WTC11 (cell line): ENCODE data around the gene KAT8. TPM values are rescaled to one million over a fixed set of nuclear protein-coding genes. Genes with fewer than 3 reads are reported as not detected.

Source experiments
- ATAC-seq: fragments of 200-7000 bp; cut with Tn5 transposase; 2 replicates; pipeline ENCODE4 v1.10.0; 2021; ENCODE audit warnings: mild to moderate bottlenecking, moderate library complexity
- CTCF ChIA-PET: fragments of 300-600 bp; sonication (Branson Sonifier 250); formaldehyde crosslinking; loops from one replicate; lab custom pipeline; 2021; ENCODE audit warnings: antibody characterized with exemption; lab: Charles Lee
- POLR2A ChIA-PET: fragments of 350-600 bp; sonication (Branson Sonifier 250); formaldehyde crosslinking; loops from one replicate; lab custom pipeline; 2021; ENCODE audit warnings: antibody characterized with exemption; lab: Charles Lee
- DNase-seq: peaks from one replicate; pipeline ENCODE4 v3.0.0; 2021; ENCODE audit warnings: low spot score
- H3K27ac Mint-ChIP-seq: 2 replicates; pipeline ENCODE4 v1.8.0; 2021; ENCODE audit warnings: mixed read lengths
- H3K27me3 Mint-ChIP-seq: 2 replicates; pipeline ENCODE4 v1.8.0; 2021; ENCODE audit warnings: low read depth, mild to moderate bottlenecking, moderate library complexity, mixed read lengths
- H3K36me3 Mint-ChIP-seq: 2 replicates; pipeline ENCODE4 v1.8.0; 2021; ENCODE audit warnings: mixed read lengths
- H3K4me1 Mint-ChIP-seq: 2 replicates; pipeline ENCODE4 v1.8.0; 2022; ENCODE audit warnings: mixed read lengths
- H3K4me3 Mint-ChIP-seq: 2 replicates; pipeline ENCODE4 v1.8.0; 2021; ENCODE audit warnings: mild to moderate bottlenecking, moderate library complexity, mixed read lengths
- H3K9me3 Mint-ChIP-seq: 2 replicates; pipeline ENCODE4 v1.8.0; 2021; ENCODE audit warnings: mixed read lengths
- ATF1 ChIP-seq: sonication (generic); formaldehyde crosslinking; IDR thresholded peaks from 2 replicates; pipeline ENCODE4 v1.8.1; 2023; ENCODE audit warnings: mild to moderate bottlenecking, moderate library complexity, missing genetic modification reagents
- CREB1 ChIP-seq: sonication (generic); formaldehyde crosslinking; IDR thresholded peaks from 2 replicates; pipeline ENCODE4 v1.8.0; 2023; ENCODE audit warnings: mild to moderate bottlenecking, missing genetic modification reagents
- ESRRA ChIP-seq: sonication (generic); formaldehyde crosslinking; IDR thresholded peaks from 2 replicates; pipeline ENCODE4 v1.8.1; 2022; ENCODE audit warnings: mild to moderate bottlenecking, missing genetic modification reagents, borderline replicate concordance
- FOXK1 ChIP-seq: sonication (generic); formaldehyde crosslinking; IDR thresholded peaks from 2 replicates; pipeline ENCODE4 v1.8.0; 2022; ENCODE audit warnings: mild to moderate bottlenecking, moderate library complexity, missing genetic modification reagents
- FOXP1 ChIP-seq: sonication (generic); formaldehyde crosslinking; IDR thresholded peaks from 2 replicates; pipeline ENCODE4 v1.8.0; 2022; ENCODE audit warnings: missing genetic modification reagents, mild to moderate bottlenecking, moderate library complexity, borderline replicate concordance
- MXD4 ChIP-seq: fragments of 250-450 bp; sonication (Bioruptor Pico); IDR thresholded peaks from 2 replicates; pipeline ENCODE4 v1.8.0; 2021; ENCODE audit warnings: mild to moderate bottlenecking, moderate library complexity, borderline replicate concordance
- NFATC4 ChIP-seq: fragments of 250-450 bp; sonication (Bioruptor Pico); IDR thresholded peaks from 2 replicates; pipeline ENCODE4 v1.9.0; 2021; ENCODE audit warnings: mild to moderate bottlenecking
- NFYB ChIP-seq: sonication (generic); formaldehyde crosslinking; conservative IDR thresholded peaks from 2 replicates; pipeline ENCODE4 v1.8.0; 2022; ENCODE audit warnings: low read depth, missing genetic modification reagents
- NR2C2 ChIP-seq: sonication (generic); formaldehyde crosslinking; IDR thresholded peaks from 2 replicates; pipeline ENCODE4 v1.8.0; 2022; ENCODE audit warnings: mild to moderate bottlenecking, missing genetic modification reagents
- NR3C1 ChIP-seq: sonication (generic); formaldehyde crosslinking; conservative IDR thresholded peaks from 2 replicates; pipeline ENCODE4 v1.8.1; 2023; ENCODE audit warnings: low read depth, mild to moderate bottlenecking, missing genetic modification reagents
- RORB ChIP-seq: fragments of 250-450 bp; sonication (Bioruptor Pico); IDR thresholded peaks from 2 replicates; pipeline ENCODE4 v1.9.0; 2021; ENCODE audit warnings: mild to moderate bottlenecking
- SMAD3 ChIP-seq: sonication (generic); formaldehyde crosslinking; IDR thresholded peaks from 2 replicates; pipeline ENCODE4 v1.8.0; 2022; ENCODE audit warnings: missing genetic modification reagents, mild to moderate bottlenecking, borderline replicate concordance
- SMAD4 ChIP-seq: sonication (generic); formaldehyde crosslinking; IDR thresholded peaks from 2 replicates; pipeline ENCODE4 v1.8.0; 2022; ENCODE audit warnings: mild to moderate bottlenecking, missing genetic modification reagents
- SOX15 ChIP-seq: fragments of 250-450 bp; sonication (Bioruptor Pico); IDR thresholded peaks from 2 replicates; pipeline ENCODE4 v1.9.0; 2021; ENCODE audit warnings: mild to moderate bottlenecking
- TEAD4 ChIP-seq: sonication (generic); formaldehyde crosslinking; IDR thresholded peaks from 2 replicates; pipeline ENCODE4 v1.8.0; 2022; ENCODE audit warnings: mild to moderate bottlenecking, missing genetic modification reagents
- ZNF121 ChIP-seq: sonication (generic); formaldehyde crosslinking; IDR thresholded peaks from 2 replicates; pipeline ENCODE4 v1.8.0; 2023; ENCODE audit warnings: missing genetic modification reagents
- ZNF138 ChIP-seq: sonication (generic); formaldehyde crosslinking; conservative IDR thresholded peaks from 2 replicates; pipeline ENCODE4 v1.8.1; 2022; ENCODE audit warnings: mild to moderate bottlenecking, moderate library complexity, missing genetic modification reagents
- ZNF416 ChIP-seq: fragments of 250-450 bp; sonication (Bioruptor Pico); IDR thresholded peaks from 2 replicates; pipeline ENCODE4 v1.9.0; 2021; ENCODE audit warnings: mild to moderate bottlenecking, inconsistent platforms
- ZNF423 ChIP-seq: fragments of 250-450 bp; sonication (Bioruptor Pico); IDR thresholded peaks from 2 replicates; pipeline ENCODE4 v2.1.2; 2022; ENCODE audit warnings: mild to moderate bottlenecking, moderate library complexity
- ZNF671 ChIP-seq: fragments of 250-450 bp; sonication (Bioruptor Pico); IDR thresholded peaks from 2 replicates; pipeline ENCODE4 v1.8.0; 2021; ENCODE audit warnings: mild to moderate bottlenecking
- total RNA-seq: library from RNA; stranded (reverse); gene quantifications from 3 replicates; pipeline ENCODE4 v1.2.3, GENCODE V29; 2021
- TF ChIP-seq, protein P1 (sequence below): sonication (generic); formaldehyde crosslinking; IDR thresholded peaks from 2 replicates; pipeline ENCODE4 v1.8.0; 2022; ENCODE audit warnings: mild to moderate bottlenecking, missing genetic modification reagents
- TF ChIP-seq, protein P2 (sequence below): sonication (generic); formaldehyde crosslinking; IDR thresholded peaks from 2 replicates; pipeline ENCODE4 v1.8.1; 2023; ENCODE audit warnings: mild to moderate bottlenecking, missing genetic modification reagents, moderate library complexity
- TF ChIP-seq, protein P3 (sequence below): sonication (generic); formaldehyde crosslinking; IDR thresholded peaks from 2 replicates; pipeline ENCODE4 v1.8.0; 2022; ENCODE audit warnings: mild to moderate bottlenecking, missing genetic modification reagents

The KAT8 gene
- total RNA-seq, 1 experiment from 2014 or later = 70.8 TPM

DNA sequence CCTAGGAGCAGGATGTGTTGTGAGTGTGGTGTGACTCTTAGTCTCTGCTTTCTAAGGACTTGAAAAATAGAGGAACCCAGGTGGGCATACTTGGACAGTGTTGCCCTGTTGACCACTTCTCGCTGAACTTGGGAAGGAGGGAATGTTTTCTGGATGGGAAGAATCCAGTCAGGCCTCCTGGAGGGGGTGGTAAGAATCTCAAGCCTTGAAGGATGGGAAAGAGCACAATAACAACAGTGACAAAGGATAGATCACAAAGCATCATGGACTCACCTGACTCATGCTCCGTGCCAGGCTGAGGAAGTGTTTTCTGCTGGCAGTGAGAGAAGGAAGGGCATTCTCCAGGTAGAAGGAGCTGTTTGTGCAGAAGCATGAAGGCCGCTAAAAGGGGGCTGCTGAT lies 8.4 kb downstream of the KAT8 start:
- POLR2A ChIA-PET = no interaction called here
- H3K27me3 Mint-ChIP-seq = no peaks in the 10 kb centered on the region
- DNase-seq (no peak), ATAC-seq (no peak)
- no peak overlapping the region for H3K4me3 Mint-ChIP-seq
- peak overlapping the region; percentile 22 for H3K27ac Mint-ChIP-seq
- H3K4me1 Mint-ChIP-seq = peaks cover 10% of the 10 kb centered on the region
- H3K36me3 Mint-ChIP-seq = peaks cover 17% of the 10 kb centered on the region
- TF ChIP-seq FOXP1 (no peak), ZNF416 (CRISPR knock-in tag) (no peak), MXD4 (CRISPR knock-in tag) (no peak), TEAD4 (no peak)
- CTCF ChIA-PET = interaction anchor here (1.1 to 2.1 kb wide), 2 partner anchors 17 kb away, joined by 5 to 10 read pairs; no protein-coding TSS in a partner anchor
- H3K9me3 Mint-ChIP-seq = no peaks in the 10 kb centered on the region

DNA sequence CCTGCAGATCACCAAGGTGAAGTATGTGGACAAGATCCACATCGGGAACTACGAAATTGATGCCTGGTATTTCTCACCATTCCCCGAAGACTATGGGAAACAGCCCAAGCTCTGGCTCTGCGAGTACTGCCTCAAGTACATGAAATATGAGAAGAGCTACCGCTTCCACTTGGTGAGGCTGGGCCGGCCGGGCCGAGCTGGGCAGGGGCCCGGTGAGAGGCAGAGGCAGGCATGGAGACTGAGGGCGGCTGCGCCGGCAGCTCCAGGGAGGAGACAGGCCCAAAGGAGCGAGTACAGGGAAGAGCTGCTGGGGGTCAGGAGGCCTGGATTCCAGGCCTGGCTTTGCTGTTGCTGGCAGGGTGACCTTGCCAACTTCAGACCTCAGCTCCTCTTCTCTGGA lies 9.7 kb downstream of the KAT8 start:
- no peak for ATAC-seq
- Mint-ChIP-seq H3K4me1 (peaks cover 20% of the 10 kb centered on the region), H3K4me3 (no peak overlapping the region), H3K36me3 (peaks cover 17% of the 10 kb centered on the region), H3K9me3 (no peaks in the 10 kb centered on the region), H3K27me3 (no peaks in the 10 kb centered on the region), H3K27ac (0 out of 2 replicates have a peak overlapping the region, but pooled peaks have one; percentile 60)
- POLR2A ChIA-PET = interaction anchor here (1.1 kb wide), 1 partner anchor 10 kb away, joined by 4 read pairs; the partner anchor contains the start of gene KAT8
- DNase-seq = no peak
- CTCF ChIA-PET = interaction anchor here (0.6 to 2.1 kb wide), 4 partner anchors 10 to 541 kb away, joined by 3 to 10 read pairs (median 3); partner anchors contain the start of gene KAT8
- TF ChIP-seq FOXP1 (no peak), ZNF121 (CRISPR knock-in tag) (no peak), RORB (CRISPR knock-in tag) (no peak), ATF1 (CRISPR knock-in tag) (no peak), CREB1 (CRISPR knock-in tag) (no peak), NR3C1 (CRISPR knock-in tag) (no peak), NR2C2 (CRISPR knock-in tag) (no peak), NFYB (CRISPR knock-in tag) (no peak), NFATC4 (no peak), SMAD3 (CRISPR knock-in tag) (no peak), SOX15 (CRISPR knock-in tag) (no peak), ZNF671 (no peak), FOXK1 (no peak), ZNF138 (no peak), SMAD4 (no peak), ZNF423 (no peak), ESRRA (CRISPR knock-in tag) (no peak)
- TF ChIP-seq, protein P1, sequence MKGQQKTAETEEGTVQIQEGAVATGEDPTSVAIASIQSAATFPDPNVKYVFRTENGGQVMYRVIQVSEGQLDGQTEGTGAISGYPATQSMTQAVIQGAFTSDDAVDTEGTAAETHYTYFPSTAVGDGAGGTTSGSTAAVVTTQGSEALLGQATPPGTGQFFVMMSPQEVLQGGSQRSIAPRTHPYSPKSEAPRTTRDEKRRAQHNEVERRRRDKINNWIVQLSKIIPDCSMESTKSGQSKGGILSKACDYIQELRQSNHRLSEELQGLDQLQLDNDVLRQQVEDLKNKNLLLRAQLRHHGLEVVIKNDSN (CRISPR knock-in tag) = no peak
- TF ChIP-seq, protein P2, sequence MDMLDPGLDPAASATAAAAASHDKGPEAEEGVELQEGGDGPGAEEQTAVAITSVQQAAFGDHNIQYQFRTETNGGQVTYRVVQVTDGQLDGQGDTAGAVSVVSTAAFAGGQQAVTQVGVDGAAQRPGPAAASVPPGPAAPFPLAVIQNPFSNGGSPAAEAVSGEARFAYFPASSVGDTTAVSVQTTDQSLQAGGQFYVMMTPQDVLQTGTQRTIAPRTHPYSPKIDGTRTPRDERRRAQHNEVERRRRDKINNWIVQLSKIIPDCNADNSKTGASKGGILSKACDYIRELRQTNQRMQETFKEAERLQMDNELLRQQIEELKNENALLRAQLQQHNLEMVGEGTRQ (CRISPR knock-in tag) = no peak
- TF ChIP-seq, protein P3, sequence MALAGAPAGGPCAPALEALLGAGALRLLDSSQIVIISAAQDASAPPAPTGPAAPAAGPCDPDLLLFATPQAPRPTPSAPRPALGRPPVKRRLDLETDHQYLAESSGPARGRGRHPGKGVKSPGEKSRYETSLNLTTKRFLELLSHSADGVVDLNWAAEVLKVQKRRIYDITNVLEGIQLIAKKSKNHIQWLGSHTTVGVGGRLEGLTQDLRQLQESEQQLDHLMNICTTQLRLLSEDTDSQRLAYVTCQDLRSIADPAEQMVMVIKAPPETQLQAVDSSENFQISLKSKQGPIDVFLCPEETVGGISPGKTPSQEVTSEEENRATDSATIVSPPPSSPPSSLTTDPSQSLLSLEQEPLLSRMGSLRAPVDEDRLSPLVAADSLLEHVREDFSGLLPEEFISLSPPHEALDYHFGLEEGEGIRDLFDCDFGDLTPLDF (CRISPR knock-in tag) = no peak
- TF ChIP-seq, all 79 proteins: peak for 0
